Neural progenitor cell (in vitro differentiated cells): ENCODE data around the gene CISD3.

Experiments used
- EZH2 ChIP-seq: fragments of 200-600 bp; sonication (generic); IDR thresholded peaks from 2 replicates; pipeline ENCODE4 v1.6.1; 2017; ENCODE audit warnings: antibody characterized with exemption, mild to moderate bottlenecking, moderate library complexity
- TF ChIP-seq, protein P1 (sequence below): fragments of 200-600 bp; sonication (generic); IDR thresholded peaks from 2 replicates; pipeline ENCODE4 v1.5.1; 2017; ENCODE audit warnings: antibody characterized with exemption, mild to moderate bottlenecking

DNA sequence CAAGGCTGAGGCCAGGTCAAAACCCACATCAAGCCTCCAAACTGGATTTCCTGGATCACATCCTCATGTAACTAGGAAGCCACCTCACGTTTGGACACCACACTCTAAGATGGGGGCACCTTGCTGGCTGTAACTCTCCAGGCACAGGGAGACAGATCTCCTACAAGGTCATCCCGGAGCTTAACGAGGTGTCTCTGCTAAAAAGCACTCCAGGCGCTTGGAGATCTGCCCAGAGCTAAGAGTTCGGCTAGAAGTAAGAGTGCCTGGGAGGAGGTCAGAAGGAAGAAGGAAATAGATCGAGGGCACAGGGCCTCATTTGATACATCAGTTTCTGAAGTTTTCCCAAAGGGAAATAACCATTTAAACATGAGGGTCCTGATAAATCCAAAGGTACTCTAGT, 38.3 kb downstream of the CISD3 start:
- TF ChIP-seq, protein P1, sequence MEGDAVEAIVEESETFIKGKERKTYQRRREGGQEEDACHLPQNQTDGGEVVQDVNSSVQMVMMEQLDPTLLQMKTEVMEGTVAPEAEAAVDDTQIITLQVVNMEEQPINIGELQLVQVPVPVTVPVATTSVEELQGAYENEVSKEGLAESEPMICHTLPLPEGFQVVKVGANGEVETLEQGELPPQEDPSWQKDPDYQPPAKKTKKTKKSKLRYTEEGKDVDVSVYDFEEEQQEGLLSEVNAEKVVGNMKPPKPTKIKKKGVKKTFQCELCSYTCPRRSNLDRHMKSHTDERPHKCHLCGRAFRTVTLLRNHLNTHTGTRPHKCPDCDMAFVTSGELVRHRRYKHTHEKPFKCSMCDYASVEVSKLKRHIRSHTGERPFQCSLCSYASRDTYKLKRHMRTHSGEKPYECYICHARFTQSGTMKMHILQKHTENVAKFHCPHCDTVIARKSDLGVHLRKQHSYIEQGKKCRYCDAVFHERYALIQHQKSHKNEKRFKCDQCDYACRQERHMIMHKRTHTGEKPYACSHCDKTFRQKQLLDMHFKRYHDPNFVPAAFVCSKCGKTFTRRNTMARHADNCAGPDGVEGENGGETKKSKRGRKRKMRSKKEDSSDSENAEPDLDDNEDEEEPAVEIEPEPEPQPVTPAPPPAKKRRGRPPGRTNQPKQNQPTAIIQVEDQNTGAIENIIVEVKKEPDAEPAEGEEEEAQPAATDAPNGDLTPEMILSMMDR = no peak
- no peak for TF ChIP-seq EZH2
